ENCODE measurements around the gene AATK. TPM values are rescaled to one million over a fixed set of nuclear protein-coding genes. Genes with fewer than 3 reads are reported as not detected.

AATK gene
- total and polyA plus RNA-seq, 2 donors (not counting 3 experiments of a cell fraction or from before 2014, with no cell fraction given), result 0.69 to 1.00 TPM

DNA sequence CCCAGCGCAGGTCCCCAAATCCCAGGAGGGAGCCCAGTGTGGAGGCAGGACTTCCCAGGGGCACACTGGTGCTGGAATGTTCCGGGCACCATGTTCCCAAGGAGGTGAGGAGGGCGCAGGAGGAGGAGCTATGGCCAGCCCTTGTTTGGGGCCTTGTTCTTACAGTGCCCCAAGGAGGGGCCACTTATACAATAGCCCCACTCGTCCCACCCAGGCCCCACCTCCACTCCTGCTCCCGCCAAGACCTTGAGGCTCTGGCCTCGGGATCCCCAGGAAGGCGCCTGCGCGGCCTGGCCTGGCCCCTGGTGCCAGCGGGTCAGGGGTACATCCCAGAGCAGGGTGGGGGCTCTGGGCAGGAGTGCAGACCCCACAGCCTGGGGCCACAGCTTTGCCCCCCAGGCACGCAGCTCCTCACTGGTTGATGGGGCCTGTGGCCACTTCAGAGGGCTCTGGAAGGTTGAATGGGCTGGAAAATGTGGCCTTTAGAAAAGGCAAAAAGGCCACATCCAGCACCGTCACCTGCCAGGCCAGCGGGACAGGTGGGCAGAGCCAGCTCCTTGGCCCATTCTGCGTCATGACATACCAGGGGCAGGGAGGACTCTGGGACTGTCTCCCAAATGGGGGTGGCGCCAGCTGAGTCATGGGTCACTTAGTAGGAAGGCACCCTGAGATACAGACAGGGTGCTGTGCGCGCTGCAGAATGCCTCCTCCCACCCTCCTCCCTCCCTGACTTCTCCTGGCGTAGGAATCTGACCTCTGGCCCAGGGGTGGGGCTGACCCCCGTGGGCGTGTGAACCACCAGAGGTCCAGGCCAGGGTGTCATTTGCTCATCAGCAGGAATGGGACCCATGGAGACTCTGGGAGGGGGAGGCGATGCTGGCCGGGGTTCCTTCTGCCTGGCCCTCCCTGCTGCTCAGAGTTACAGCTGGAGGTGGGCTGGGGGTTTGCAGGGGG lies 33.0 kb downstream of the AATK start:
- Histone ChIP-seq H3K4me1 (ENCODE audit: control insufficient read depth, extremely low read depth, insufficient read depth, low read length) (no peaks in the 10 kb centered on the region), H3K27me3 (ENCODE audit: control insufficient read depth in 2 of 2, insufficient read depth in 2 of 2, low read length in 2 of 2) (no peaks in the 10 kb centered on the region), H3K27ac (ENCODE audit: insufficient read depth, low read depth, low read length) (no peak overlapping the region), H3K36me3 (ENCODE audit: control insufficient read depth in 2 of 2, extremely low read depth in 1 of 2, insufficient read depth in 2 of 2, low read length in 2 of 2) (no peaks in the 10 kb centered on the region), H3K9me1 (replicated peaks; ENCODE audit: control insufficient read depth, extremely low read depth, insufficient read depth, low read length) (no peaks in the 10 kb centered on the region), H3K9ac (replicated peaks; ENCODE audit: extremely low read depth, insufficient read depth, low read length) (no peak overlapping the region), H3K79me2 (ENCODE audit: control insufficient read depth, insufficient read depth, low read length) (no peaks in the 10 kb centered on the region), H3K4me3 (replicated peaks in 1 of 3; ENCODE audit: insufficient read depth in 1 of 3, low read depth in 1 of 3, low read length in 3 of 3) (no peak overlapping the region), H3K4me2 (ENCODE audit: insufficient read depth, low read length) (no peak overlapping the region), H3K9me3 (replicated peaks; ENCODE audit: control insufficient read depth, insufficient read depth, low read length) (no peaks in the 10 kb centered on the region), H2AFZ (ENCODE audit: low read depth, low read length) (no peak overlapping the region), H4K20me1 (replicated peaks; ENCODE audit: control insufficient read depth, extremely low read depth, insufficient read depth, low read length) (no peaks in the 10 kb centered on the region)
- no peak for FAIRE-seq
- dilution Hi-C loops (cut with MboI; ENCODE audit: extremely low pct_ligation_motif_present, low sequenced_read_pairs), result no loop called here
- CTCF ChIA-PET, result interaction anchor here (1.1 to 2.5 kb wide), 2 partner anchors 10 to 68 kb away, joined by 3 to 12 read pairs; no protein-coding TSS in a partner anchor
- intact Hi-C loops (cut with micrococcal nuclease), result no loop called here
- no peak for TF ChIP-seq POLR2A (IDR thresholded peaks at IDR 0.05; ENCODE audit: low read depth, low read length)
- TF ChIP-seq, protein P1, sequence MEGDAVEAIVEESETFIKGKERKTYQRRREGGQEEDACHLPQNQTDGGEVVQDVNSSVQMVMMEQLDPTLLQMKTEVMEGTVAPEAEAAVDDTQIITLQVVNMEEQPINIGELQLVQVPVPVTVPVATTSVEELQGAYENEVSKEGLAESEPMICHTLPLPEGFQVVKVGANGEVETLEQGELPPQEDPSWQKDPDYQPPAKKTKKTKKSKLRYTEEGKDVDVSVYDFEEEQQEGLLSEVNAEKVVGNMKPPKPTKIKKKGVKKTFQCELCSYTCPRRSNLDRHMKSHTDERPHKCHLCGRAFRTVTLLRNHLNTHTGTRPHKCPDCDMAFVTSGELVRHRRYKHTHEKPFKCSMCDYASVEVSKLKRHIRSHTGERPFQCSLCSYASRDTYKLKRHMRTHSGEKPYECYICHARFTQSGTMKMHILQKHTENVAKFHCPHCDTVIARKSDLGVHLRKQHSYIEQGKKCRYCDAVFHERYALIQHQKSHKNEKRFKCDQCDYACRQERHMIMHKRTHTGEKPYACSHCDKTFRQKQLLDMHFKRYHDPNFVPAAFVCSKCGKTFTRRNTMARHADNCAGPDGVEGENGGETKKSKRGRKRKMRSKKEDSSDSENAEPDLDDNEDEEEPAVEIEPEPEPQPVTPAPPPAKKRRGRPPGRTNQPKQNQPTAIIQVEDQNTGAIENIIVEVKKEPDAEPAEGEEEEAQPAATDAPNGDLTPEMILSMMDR (IDR thresholded peaks at IDR 0.05; ENCODE audit: extremely low read depth in 1 of 2, insufficient read depth in 1 of 2, low read depth in 1 of 2, low read length in 2 of 2), result no peak
- TF ChIP-seq POLR2AphosphoS5 (IDR thresholded peaks at IDR 0.05; ENCODE audit: insufficient read depth, low read depth, low read length), result no peak
- TF ChIP-seq EZH2 (IDR thresholded peaks at IDR 0.05; ENCODE audit: borderline replicate concordance, low read depth, low read length, severe bottlenecking), result no peak
- no peak for TF ChIP-seq MYC (IDR thresholded peaks at IDR 0.05; ENCODE audit: low read depth, low read length)
- TF ChIP-seq FOS (IDR thresholded peaks at IDR 0.05; ENCODE audit: borderline replicate concordance, insufficient read depth, low read length), result no peak
- no TSS peak for BruUV-seq (replicated peaks)
- no peak for DNase-seq (ENCODE audit: low read depth, low spot score)
- POLR2A ChIA-PET, result no interaction called here

Measured in endothelial cell of umbilical vein (primary cell).